SU-DHL-6 (cell line): ENCODE results near the gene SLC8B1.

Experiments
- H2AFZ ChIP-seq: fragments of 200-600 bp; sonication (generic); 2 replicates; pipeline ENCODE4 v1.6.1; 2014; ENCODE audit warnings: low read depth, mild to moderate bottlenecking, moderate library complexity, mixed read lengths, antibody characterized with exemption, low read length; ENCODE audit not compliant: severe bottlenecking
- H3F3A ChIP-seq: fragments of 200-600 bp; shearing (Covaris generic); 2 replicates; pipeline ENCODE4 v1.6.0; 2016; ENCODE audit warnings: antibody characterized with exemption, mild to moderate bottlenecking; ENCODE audit not compliant: insufficient read depth
- H3K27ac ChIP-seq: fragments of 200-600 bp; sonication (generic); 2 replicates; pipeline ENCODE4 v1.5.1; 2016; ENCODE audit warnings: low read depth, mild to moderate bottlenecking, low read length, moderate library complexity, mixed read lengths
- H3K27me3 ChIP-seq: fragments of 200-600 bp; sonication (generic), shearing (Covaris generic); 2 replicates; pipeline ENCODE4 v1.6.0; 2014; ENCODE audit warnings: mild to moderate bottlenecking, low read length
- H3K36me3 ChIP-seq: fragments of 200-600 bp; sonication (generic); 2 replicates; pipeline ENCODE4 v1.6.1; 2014; ENCODE audit warnings: mild to moderate bottlenecking, low read length, mixed read lengths
- H3K4me2 ChIP-seq: fragments of 300-600, 200-600 bp; shearing (Covaris generic), sonication (generic); 2 replicates; pipeline ENCODE4 v1.6.0; 2014; ENCODE audit warnings: low read length, low read depth, mild to moderate bottlenecking; ENCODE audit not compliant: poor library complexity, severe bottlenecking
- H3K4me3 ChIP-seq: fragments of 200-600 bp; sonication (generic); 2 replicates; pipeline ENCODE4 v1.5.1; 2014; ENCODE audit warnings: antibody characterized with exemption, low read length, mild to moderate bottlenecking, mixed read lengths; ENCODE audit not compliant: insufficient read depth, poor library complexity, severe bottlenecking
- H3K79me2 ChIP-seq: fragments of 200-600 bp; sonication (generic); 2 replicates; pipeline ENCODE4 v1.6.1; 2014; ENCODE audit warnings: mild to moderate bottlenecking, low read length, moderate library complexity; ENCODE audit not compliant: insufficient read depth
- H3K9ac ChIP-seq: fragments of 200-600 bp; sonication (generic); 2 replicates; pipeline ENCODE4 v1.7.0; 2014; ENCODE audit warnings: mild to moderate bottlenecking, low read length
- H3K9me2 ChIP-seq: fragments of 200-600 bp; sonication (generic); replicated peaks from 2 replicates; pipeline ENCODE4 v1.6.1; 2014; ENCODE audit warnings: low read length; ENCODE audit not compliant: insufficient read depth
- H3K9me3 ChIP-seq: fragments of 200-600 bp; sonication (generic); 2 replicates; pipeline ENCODE4 v1.6.1; 2014; ENCODE audit warnings: low read length, mixed read lengths; ENCODE audit not compliant: insufficient read depth
- H4K20me1 ChIP-seq: fragments of 200-600 bp; sonication (generic); 2 replicates; pipeline ENCODE4 v1.6.1; 2014; ENCODE audit warnings: low read depth, mild to moderate bottlenecking, antibody characterized with exemption, low read length, moderate library complexity, mixed read lengths
- CTCF ChIP-seq: fragments of 200-600 bp; sonication (generic); IDR thresholded peaks from one replicate; pipeline ENCODE4 v1.5.1; 2017; ENCODE audit warnings: antibody characterized with exemption, mild to moderate bottlenecking, low read length, moderate library complexity; ENCODE audit not compliant: insufficient read depth, poor library complexity, severe bottlenecking
- EZH2phosphoT487 ChIP-seq: fragments of 200-600 bp; sonication (generic), shearing (Covaris generic); conservative IDR thresholded peaks from 2 replicates; pipeline ENCODE4 v1.6.1; 2018; ENCODE audit warnings: mild to moderate bottlenecking, antibody characterized with exemption, low read length, moderate library complexity, mixed read lengths

SLC8B1 gene

GRCh38 chr12:113253532-113254285, 81.2 kb downstream of the SLC8B1 start:
- TF ChIP-seq CTCF (no peak), EZH2phosphoT487 (no peak)
- H3K36me3 ChIP-seq = peaks cover 10% of the 10 kb centered on the region
- no peak overlapping the region for H3K4me2 ChIP-seq
- no peak overlapping the region for H2AFZ ChIP-seq
- H3K9me3 ChIP-seq = no peaks in the 10 kb centered on the region
- H3K27ac ChIP-seq = no peak overlapping the region
- 0 out of 2 replicates have a peak, but pooled peaks cover 12% of the 10 kb centered on the region for H3F3A ChIP-seq
- no peak overlapping the region for H3K4me3 ChIP-seq
- H3K27me3 ChIP-seq = no peaks in the 10 kb centered on the region
- H3K79me2 ChIP-seq = 0 out of 2 replicates have a peak, but pooled peaks cover 15% of the 10 kb centered on the region
- H3K9ac ChIP-seq = no peak overlapping the region
- H3K9me2 ChIP-seq = no peaks in the 10 kb centered on the region
- no peaks in the 10 kb centered on the region for H4K20me1 ChIP-seq

GRCh38 chr12:113252494-113252893, 82.4 kb downstream of the SLC8B1 start:
- Histone ChIP-seq H3K27me3 (no peaks in the 10 kb centered on the region), H2AFZ (no peak overlapping the region), H3K9ac (no peak overlapping the region), H3K36me3 (peaks cover 10% of the 10 kb centered on the region), H3K4me2 (no peak overlapping the region), H3K79me2 (0 out of 2 replicates have a peak, but pooled peaks cover 15% of the 10 kb centered on the region), H3F3A (0 out of 2 replicates have a peak, but pooled peaks cover 12% of the 10 kb centered on the region), H3K9me2 (no peaks in the 10 kb centered on the region), H3K4me3 (no peak overlapping the region), H4K20me1 (no peaks in the 10 kb centered on the region), H3K27ac (no peak overlapping the region), H3K9me3 (no peaks in the 10 kb centered on the region)
- TF ChIP-seq EZH2phosphoT487 (no peak), CTCF (no peak)

- TF ChIP-seq EZH2phosphoT487 (no peak), CTCF (no peak)
- no peaks in the 10 kb centered on the region for H4K20me1 ChIP-seq
- no peaks in the 10 kb centered on the region for H3K9me3 ChIP-seq
- 0 out of 2 replicates have a peak, but pooled peaks cover 13% of the 10 kb centered on the region for H3K79me2 ChIP-seq
- H3F3A ChIP-seq = 0 out of 2 replicates have a peak, but pooled peaks cover 11% of the 10 kb centered on the region
- no peak overlapping the region for H2AFZ ChIP-seq
- H3K36me3 ChIP-seq = peaks cover 8% of the 10 kb centered on the region
- no peak overlapping the region for H3K9ac ChIP-seq
- no peak overlapping the region for H3K4me2 ChIP-seq
- no peak overlapping the region for H3K4me3 ChIP-seq
- H3K27me3 ChIP-seq = no peaks in the 10 kb centered on the region
- no peak overlapping the region for H3K27ac ChIP-seq
- no peaks in the 10 kb centered on the region for H3K9me2 ChIP-seq
These were observed 83.4 kb downstream of the SLC8B1 start for GRCh38 chr12:113251404-113252070.
